ENCODE measurements around the gene DCT.

DNA sequence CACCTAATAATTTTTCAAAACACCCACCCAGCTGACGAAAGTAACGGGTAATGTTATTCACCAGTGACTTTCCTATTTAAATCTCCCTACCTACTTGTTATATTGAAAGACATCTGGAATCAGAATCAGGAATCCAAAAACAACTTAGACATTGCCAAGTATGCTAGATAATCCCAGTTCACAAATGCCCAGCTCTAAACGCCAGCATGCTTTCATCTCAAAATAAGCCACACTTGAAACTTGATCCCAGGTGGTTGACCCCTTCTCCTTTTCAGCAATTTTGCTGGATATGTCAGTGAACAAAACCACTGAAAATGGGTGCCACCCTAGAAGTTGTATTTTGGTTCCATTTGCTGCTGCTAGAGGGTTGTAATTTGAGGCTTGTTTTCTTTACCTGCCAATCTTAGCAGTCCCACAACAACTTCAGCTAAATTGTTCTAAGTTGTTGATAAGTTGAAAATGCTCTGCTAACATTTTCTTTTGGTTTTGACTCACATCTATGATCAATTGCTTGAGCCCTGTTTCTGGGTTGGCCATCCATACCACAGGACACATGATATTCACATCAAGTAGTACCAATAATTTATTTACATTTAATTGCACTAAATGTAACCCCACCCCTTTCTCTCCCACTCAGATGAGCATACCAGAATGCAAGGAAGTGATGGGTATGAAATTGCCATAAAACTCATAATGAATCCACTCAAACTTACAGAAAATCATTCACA lies 66.4 kb downstream of the DCT start:
- TF ChIP-seq, protein P1, sequence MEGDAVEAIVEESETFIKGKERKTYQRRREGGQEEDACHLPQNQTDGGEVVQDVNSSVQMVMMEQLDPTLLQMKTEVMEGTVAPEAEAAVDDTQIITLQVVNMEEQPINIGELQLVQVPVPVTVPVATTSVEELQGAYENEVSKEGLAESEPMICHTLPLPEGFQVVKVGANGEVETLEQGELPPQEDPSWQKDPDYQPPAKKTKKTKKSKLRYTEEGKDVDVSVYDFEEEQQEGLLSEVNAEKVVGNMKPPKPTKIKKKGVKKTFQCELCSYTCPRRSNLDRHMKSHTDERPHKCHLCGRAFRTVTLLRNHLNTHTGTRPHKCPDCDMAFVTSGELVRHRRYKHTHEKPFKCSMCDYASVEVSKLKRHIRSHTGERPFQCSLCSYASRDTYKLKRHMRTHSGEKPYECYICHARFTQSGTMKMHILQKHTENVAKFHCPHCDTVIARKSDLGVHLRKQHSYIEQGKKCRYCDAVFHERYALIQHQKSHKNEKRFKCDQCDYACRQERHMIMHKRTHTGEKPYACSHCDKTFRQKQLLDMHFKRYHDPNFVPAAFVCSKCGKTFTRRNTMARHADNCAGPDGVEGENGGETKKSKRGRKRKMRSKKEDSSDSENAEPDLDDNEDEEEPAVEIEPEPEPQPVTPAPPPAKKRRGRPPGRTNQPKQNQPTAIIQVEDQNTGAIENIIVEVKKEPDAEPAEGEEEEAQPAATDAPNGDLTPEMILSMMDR (IDR thresholded peaks at IDR 0.05) = no peak
- TF ChIP-seq POLR2A (IDR thresholded peaks at IDR 0.05) = no peak

Data from breast epithelium (tissue), 3 donors.